Measurements from ENCODE around the gene DPYSL4. TPM values are rescaled to one million over a fixed set of nuclear protein-coding genes. Genes with fewer than 3 reads are reported as not detected.

Gene DPYSL4
- total RNA-seq, 1 experiment from 2014 or later, result not detected

GRCh38 chr10:132225073-132225848 is 38.5 kb downstream of the DPYSL4 start:
- no peak for DNase-seq (ENCODE audit: low read depth)

GRCh38 chr10:132225849-132226205 is 39.1 kb downstream of the DPYSL4 start:
- DNase-seq (ENCODE audit: low read depth), result no peak

- DNase-seq (ENCODE audit: low read depth), result no peak
These were observed 40.0 kb downstream of the DPYSL4 start for GRCh38 chr10:132226586-132227405.

GRCh38 chr10:132227851-132228390 is 41.2 kb downstream of the DPYSL4 start:
- no peak for DNase-seq (ENCODE audit: low read depth)

GRCh38 chr10:132228616-132229015 is 41.9 kb downstream of the DPYSL4 start:
- DNase-seq (ENCODE audit: low read depth), result no peak

GRCh38 chr10:132229096-132229495 is 42.3 kb downstream of the DPYSL4 start:
- DNase-seq (ENCODE audit: low read depth), result no peak

- DNase-seq (ENCODE audit: low read depth), result no peak
These were observed 43.2 kb downstream of the DPYSL4 start for GRCh38 chr10:132229834-132230556.

- no peak for DNase-seq (ENCODE audit: low read depth)
These were observed 43.9 kb downstream of the DPYSL4 start for GRCh38 chr10:132230557-132231210.

GRCh38 chr10:132231656-132232022 is 44.9 kb downstream of the DPYSL4 start:
- no peak for DNase-seq (ENCODE audit: low read depth)

GRCh38 chr10:132232023-132232951 is 45.5 kb downstream of the DPYSL4 start:
- DNase-seq (ENCODE audit: low read depth), result no peak

- DNase-seq (ENCODE audit: low read depth), result no peak
These were observed 46.2 kb downstream of the DPYSL4 start for GRCh38 chr10:132232981-132233380.

GRCh38 chr10:132233501-132234085 is 46.8 kb downstream of the DPYSL4 start:
- no peak for DNase-seq (ENCODE audit: low read depth)

GRCh38 chr10:132234860-132235259 is 48.1 kb downstream of the DPYSL4 start:
- no peak for DNase-seq (ENCODE audit: low read depth)

GRCh38 chr10:132236161-132236560 is 49.4 kb downstream of the DPYSL4 start:
- DNase-seq (ENCODE audit: low read depth), result no peak

GRCh38 chr10:132236881-132237280 is 50.1 kb downstream of the DPYSL4 start:
- DNase-seq (ENCODE audit: low read depth), result no peak

GRCh38 chr10:132237396-132237795 is 50.6 kb downstream of the DPYSL4 start:
- DNase-seq (ENCODE audit: low read depth), result no peak

- no peak for DNase-seq (ENCODE audit: low read depth)
These were observed 51.1 kb downstream of the DPYSL4 start for GRCh38 chr10:132237871-132238270.

GRCh38 chr10:132238371-132239125 is 51.8 kb downstream of the DPYSL4 start:
- DNase-seq (ENCODE audit: low read depth), result no peak
